GM10266 (cell line): ENCODE results near the gene DUS2.
"Not testable (repeated sequence)": the region's sequence is repeated elsewhere in the genome, so short reads cannot be mapped to it uniquely, and the experiment has no call there.

ENCODE experiments used
- DNase-seq: peaks from one replicate; pipeline ENCODE4 v3.0.0; 2012; ENCODE audit errors: extremely low spot score
- CTCF ChIP-seq: IDR thresholded peaks from 2 replicates; pipeline ENCODE4 v1.5.1; 2012; ENCODE audit warnings: mild to moderate bottlenecking, low read depth; ENCODE audit not compliant: control insufficient read depth, insufficient read depth; ENCODE audit errors: missing control alignments

The DUS2 gene

DNA sequence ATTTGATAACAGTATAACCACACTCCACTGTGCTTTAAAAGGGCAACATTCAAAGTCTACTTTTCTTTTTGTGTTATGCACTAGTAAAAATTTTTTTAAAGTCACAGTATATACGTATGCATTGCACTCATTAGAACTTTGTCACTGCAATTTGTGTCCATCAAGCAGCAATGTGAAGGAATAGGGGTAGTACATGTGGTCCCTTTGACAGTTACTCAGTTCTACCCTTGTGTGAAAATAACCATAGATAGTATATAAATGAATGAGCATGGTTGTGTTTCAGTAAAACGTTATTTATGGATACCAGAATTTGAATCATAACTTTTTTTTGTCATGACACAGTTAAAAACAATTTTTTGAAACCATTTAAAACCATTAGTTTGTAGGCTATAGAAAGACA, 92.8 kb downstream of the DUS2 start:
- no peak for DNase-seq
- no peak for TF ChIP-seq CTCF

DNA sequence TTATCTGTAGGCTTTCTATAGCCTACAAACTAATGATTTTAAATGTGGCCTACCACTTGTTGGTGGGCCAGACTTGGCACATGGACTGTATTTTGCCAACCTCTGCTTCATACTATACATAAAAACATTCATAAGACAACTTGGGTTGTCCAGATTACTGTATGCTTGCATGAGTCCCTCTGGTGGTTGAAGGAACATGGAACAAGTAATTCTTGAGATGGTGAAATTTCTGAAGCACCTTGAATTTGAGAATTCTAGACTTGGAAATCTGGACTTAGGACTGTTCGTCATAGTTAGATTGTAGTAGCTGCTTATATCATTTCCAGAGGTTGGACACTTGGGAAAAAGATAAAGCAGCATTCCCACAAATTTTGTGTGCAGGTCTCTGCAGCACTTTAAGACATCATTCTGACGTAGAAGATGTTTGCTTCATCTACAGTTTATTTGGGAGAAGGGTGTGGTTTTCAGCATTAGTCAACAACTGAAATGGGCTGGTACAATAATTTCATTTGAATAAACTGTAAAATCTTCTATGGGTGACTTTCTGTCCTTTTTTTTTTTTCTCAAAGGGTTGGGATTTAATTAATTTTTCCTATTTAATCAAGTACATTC, 93.3 kb downstream of the DUS2 start:
- peak; percentile 50 for TF ChIP-seq CTCF
- DNase-seq, result peak; percentile 20

DNA sequence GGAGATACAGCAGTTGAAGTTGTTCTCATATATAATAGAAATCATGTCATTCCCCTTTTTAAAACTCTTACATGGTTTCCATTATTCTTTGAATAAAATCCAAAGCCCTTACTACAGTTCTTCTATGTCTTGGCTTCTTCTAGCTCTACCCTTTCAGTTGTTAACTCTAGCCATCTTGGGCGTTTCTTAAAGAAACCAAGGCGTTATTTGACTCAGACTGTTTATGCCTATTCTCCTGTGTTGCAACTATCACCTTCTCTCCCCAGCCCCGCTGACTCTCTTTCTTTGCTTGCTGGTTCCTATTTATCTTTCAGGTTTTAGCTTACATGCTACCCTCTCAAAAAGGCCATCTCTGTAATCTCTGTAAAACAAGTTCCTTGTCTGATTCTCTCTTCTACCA, 94.8 kb downstream of the DUS2 start:
- TF ChIP-seq CTCF, result no peak
- DNase-seq, result no peak

DNA sequence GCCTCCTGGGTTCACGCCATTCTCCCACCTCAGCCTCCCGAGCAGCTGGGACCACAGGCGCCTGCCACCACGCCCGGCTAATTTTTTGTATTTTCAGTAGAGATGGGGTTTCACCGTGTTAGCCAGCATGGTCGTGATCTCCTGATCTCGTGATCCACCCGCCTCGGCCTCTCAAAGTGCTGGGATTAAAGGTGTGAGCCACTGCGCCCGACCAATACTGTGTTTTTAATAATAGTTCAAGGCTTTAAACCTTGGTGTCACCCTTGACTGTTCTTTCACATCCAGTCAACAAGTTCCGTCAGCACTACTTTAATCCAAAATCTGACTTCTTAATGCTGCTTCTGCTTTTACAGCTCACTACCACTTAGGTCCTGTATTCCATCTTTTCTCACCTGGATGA, 95.9 kb downstream of the DUS2 start:
- peak; percentile 29 for DNase-seq

- not testable (repeated sequence) for DNase-seq
Observed at GRCh38 chr16:68120496-68120895, 97.4 kb downstream of the DUS2 start.

DNA sequence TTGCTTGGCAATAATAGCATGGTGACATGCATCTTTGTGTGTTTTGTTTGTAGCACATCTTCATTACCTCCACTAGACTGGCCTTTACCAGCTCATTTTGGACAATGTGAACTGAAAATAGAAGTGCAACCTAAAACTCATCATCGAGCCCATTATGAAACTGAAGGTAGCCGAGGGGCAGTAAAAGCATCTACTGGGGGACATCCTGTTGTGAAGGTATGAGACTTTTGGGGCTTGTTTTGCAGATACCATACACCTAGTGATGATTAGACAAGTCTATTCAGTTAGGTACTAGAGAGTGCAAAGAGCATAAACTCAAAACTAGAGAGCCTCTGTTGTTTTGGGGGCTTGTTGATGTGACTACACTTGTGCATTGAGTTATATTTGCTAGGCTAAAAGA, 103.3 kb downstream of the DUS2 start:
- no peak for TF ChIP-seq CTCF
- DNase-seq, result peak; percentile 16

DNA sequence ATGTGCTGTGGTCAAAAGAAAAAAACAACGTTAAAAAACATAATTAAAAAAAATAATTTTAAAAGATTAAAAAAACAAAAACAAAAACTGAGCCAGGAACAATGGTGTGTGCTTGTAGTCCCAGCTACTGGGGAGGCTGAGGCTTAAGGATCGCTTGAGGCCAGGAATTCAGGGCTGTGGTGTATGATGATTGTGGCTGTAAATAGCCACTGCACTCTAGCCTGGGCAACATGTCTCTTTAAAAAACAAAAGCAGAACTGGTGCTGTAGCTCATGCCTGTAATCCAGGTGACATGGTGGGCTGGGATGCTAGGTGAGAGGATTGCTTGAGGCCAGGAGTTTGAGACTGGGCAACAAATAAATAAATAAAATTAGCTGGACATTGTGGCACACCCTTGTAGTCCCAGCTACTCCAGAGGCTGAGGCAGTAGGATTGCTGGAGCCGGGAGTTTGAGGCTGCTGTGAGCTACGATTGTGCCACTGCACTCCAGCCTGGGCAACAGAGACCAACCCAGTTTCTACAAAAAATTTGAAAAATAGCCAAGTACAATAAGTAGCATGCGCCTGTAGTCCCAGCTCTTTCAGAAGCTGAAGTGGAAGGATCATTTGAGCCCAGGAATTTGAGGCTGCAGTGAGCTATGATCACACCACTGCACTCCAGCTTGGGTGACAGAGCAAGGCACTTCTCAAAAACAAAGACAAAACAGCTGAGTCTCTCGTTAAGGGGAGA, 105.7 kb downstream of the DUS2 start:
- DNase-seq, result no peak
- TF ChIP-seq CTCF, result no peak
